Measurements from ENCODE around the gene ATP7B.

The ATP7B gene

GRCh38 chr13:52010890-52011631 is at the start of gene ATP7B:
TSS of gene ATP7B (minus strand) at chr13:52011450. CDS start at chr13:52011337, 113 bp downstream.
- H3K4me3 ChIP-seq (ENCODE audit: low read depth, low read length): peak within 1 kb of the TSS; percentile 65
- TF ChIP-seq CTCF (IDR thresholded peaks at IDR 0.05; ENCODE audit: control insufficient read depth, extremely low read depth, insufficient read depth): no peak
- DNase-seq (ENCODE audit: low read depth): no peak

GRCh38 chr13:52053460-52053859 is 42.2 kb upstream of the ATP7B start:
- DNase-seq (ENCODE audit: low read depth): no peak
- H3K4me3 ChIP-seq (ENCODE audit: low read depth, low read length): no peak overlapping the region
- TF ChIP-seq CTCF (IDR thresholded peaks at IDR 0.05; ENCODE audit: control insufficient read depth, extremely low read depth, insufficient read depth): no peak

GRCh38 chr13:52051400-52051799 is 40.1 kb upstream of the ATP7B start:
- DNase-seq (ENCODE audit: low read depth): no peak
- TF ChIP-seq CTCF (IDR thresholded peaks at IDR 0.05; ENCODE audit: control insufficient read depth, extremely low read depth, insufficient read depth): no peak
- no peak overlapping the region for H3K4me3 ChIP-seq (ENCODE audit: low read depth, low read length)

GRCh38 chr13:52048516-52048915 is 37.3 kb upstream of the ATP7B start:
- no peak for DNase-seq (ENCODE audit: low read depth)
- no peak for TF ChIP-seq CTCF (IDR thresholded peaks at IDR 0.05; ENCODE audit: control insufficient read depth, extremely low read depth, insufficient read depth)
- H3K4me3 ChIP-seq (ENCODE audit: low read depth, low read length): no peak overlapping the region

GRCh38 chr13:52047463-52047862 is 36.2 kb upstream of the ATP7B start:
- no peak overlapping the region for H3K4me3 ChIP-seq (ENCODE audit: low read depth, low read length)
- no peak for TF ChIP-seq CTCF (IDR thresholded peaks at IDR 0.05; ENCODE audit: control insufficient read depth, extremely low read depth, insufficient read depth)
- no peak for DNase-seq (ENCODE audit: low read depth)

- DNase-seq (ENCODE audit: low read depth): no peak
- TF ChIP-seq CTCF (IDR thresholded peaks at IDR 0.05; ENCODE audit: control insufficient read depth, extremely low read depth, insufficient read depth): no peak
- no peak overlapping the region for H3K4me3 ChIP-seq (ENCODE audit: low read depth, low read length)
These were observed 32.4 kb upstream of the ATP7B start for GRCh38 chr13:52043675-52044074.

GRCh38 chr13:52036037-52036436 is 24.8 kb upstream of the ATP7B start:
- no peak for DNase-seq (ENCODE audit: low read depth)
- TF ChIP-seq CTCF (IDR thresholded peaks at IDR 0.05; ENCODE audit: control insufficient read depth, extremely low read depth, insufficient read depth): no peak
- H3K4me3 ChIP-seq (ENCODE audit: low read depth, low read length): no peak overlapping the region

Measured in LNCaP clone FGC (cell line).